Ovary (tissue), 9 donors: ENCODE results near the gene MFSD2A. TPM values are rescaled to one million over a fixed set of nuclear protein-coding genes. Genes with fewer than 3 reads are reported as not detected.
"Not testable (repeated sequence)": the region's sequence is repeated elsewhere in the genome, so short reads cannot be mapped to it uniquely, and the experiment has no call there.

Experiments used
- DNase-seq, 5 donors: peaks; one replicate each; pipeline ENCODE4 v3.0.0-alpha.2; 2019 to 2020
- H3K27ac ChIP-seq, 2 donors: fragments of 200-600 bp; one replicate each; pipeline versions ENCODE4 v1.5.1 to v1.8.0; 2019 to 2022
- H3K27me3 ChIP-seq: fragments of 200-600 bp; one replicate; pipeline ENCODE4 v1.8.0; 2022
- H3K36me3 ChIP-seq: fragments of 200-600 bp; sonication (generic); one replicate; pipeline ENCODE4 v1.5.1; 2019
- H3K4me1 ChIP-seq: one replicate; pipeline ENCODE4 v1.8.1; 2013; ENCODE audit warnings: mild to moderate bottlenecking, moderate library complexity; ENCODE audit not compliant: insufficient read depth
- H3K4me3 ChIP-seq: fragments of 200-600 bp; sonication (generic); one replicate; pipeline ENCODE4 v1.5.1; 2017
- H3K9me3 ChIP-seq, 2 donors: fragments of 200-600 bp in 1 of 2; sonication (generic) in 1 of 2; one replicate each; pipeline versions ENCODE4 v1.5.1 to v1.8.1; 2013 to 2019; ENCODE audit warnings: mild to moderate bottlenecking in 1 of 2, moderate library complexity in 1 of 2
- CTCF ChIP-seq, 3 donors: fragments of 450-650 bp in 2 of 3; fragments of 200-600 bp in 1 of 3; IDR thresholded peaks; one replicate each; pipeline versions ENCODE4 v1.5.1 to v1.8.0; 2016 to 2022; ENCODE audit warnings: antibody characterized with exemption in 3 of 3, mild to moderate bottlenecking in 1 of 3
- EP300 ChIP-seq: sonication (generic); formaldehyde crosslinking; IDR thresholded peaks from one replicate; pipeline ENCODE4 v1.6.1; 2017; ENCODE audit warnings: antibody characterized with exemption
- POLR2A ChIP-seq: fragments of 450-650 bp; IDR thresholded peaks from one replicate; pipeline ENCODE4 v1.6.1; 2017; ENCODE audit warnings: antibody characterized with exemption, mild to moderate bottlenecking, moderate library complexity
- WGBS, 3 donors: extraction: QIAGEN DNeasy Blood & Tissue Kit in 1 of 3; methylation state at CpG; one replicate each; pipeline versions ENCODE4 v1.1.5 to v1.1.7; 2013 to 2017; 5-methylcytosine and 5-hydroxymethylcytosine counted together
- intact Hi-C, 4 donors: fragments of 100-400 bp; cut with DNase I; formaldehyde crosslinking; loops; one replicate each; pipeline versions ENCODE4 v1.11.0 to v1.15.1; 2022 to 2023
- polyA plus RNA-seq, 2 donors: library from polyadenylated mRNA; stranded (reverse); fragments of 200-250 nt in 1 of 2; fragments of 350-450 nt in 1 of 2; fragmentation: Illumina TruSeq in 1 of 2; extraction: RNeasy Lipid Tissue Mini Kit (QIAGEN cat#74804) in 1 of 2; gene quantifications; one replicate each; pipeline ENCODE4 v1.2.3, GENCODE V29; 2013 to 2014
- total RNA-seq, 7 donors: library from RNA; depleted of rRNA in 2 of 7; stranded (reverse); fragments of >200 nt in 2 of 7; fragmentation: NEBNext Ultra II Directional in 3 of 7; extraction: Animal tissue kit (Norgen Biotek cat#: 25700) in 3 of 7; gene quantifications; one replicate each; pipeline versions ENCODE4 v1.1.0 to v1.2.4, GENCODE V29; 2016 to 2023
- donor health status: DM: no; HTN: no; CAD: no; lungs with moderate emphysema.
- donor health status: DM: no; HTN: no; CAD: no.
- donor health status: Bipolar disorder and iron deficiency.
- donor health status: DM: yes; HTN: yes; CAD: no.
- donor health status: DM: no; HTN: no; CAD: no.
- donor health status: DM: yes; HTN: yes; CAD: no.

MFSD2A gene
- total and polyA plus RNA-seq, 9 donors, result 1.9 to 121 (median 3.6) TPM

- TF ChIP-seq POLR2A, result no peak
- TF ChIP-seq EP300, result no peak
- no peak for TF ChIP-seq CTCF (IDR thresholded peaks at IDR 0.05)
- no peak overlapping the region for H3K4me3 ChIP-seq
- intact Hi-C loops, result no loop called here
- no peaks in the 10 kb centered on the region for H3K9me3 ChIP-seq
- H3K4me1 ChIP-seq, result no peaks in the 10 kb centered on the region
- no peaks in the 10 kb centered on the region for H3K27me3 ChIP-seq
- H3K27ac ChIP-seq, result no peak overlapping the region
- H3K36me3 ChIP-seq, result no peaks in the 10 kb centered on the region
- DNase-seq, result no peak
These were observed 41.6 kb downstream of the MFSD2A start for GRCh38 chr1:39996396-39997004.

GRCh38 chr1:40001456-40001855, 46.5 kb downstream of the MFSD2A start:
- intact Hi-C loops, result no loop called here
- WGBS, 3 donors, result 5 to 27% (median 14%) methylated on average over 2 of the region's 2 CpGs
- no peak for TF ChIP-seq POLR2A
- no peak for TF ChIP-seq EP300
- no peak for TF ChIP-seq CTCF (IDR thresholded peaks at IDR 0.05)
- no peak overlapping the region for H3K4me3 ChIP-seq
- no peak for DNase-seq
- no peaks in the 10 kb centered on the region for H3K27me3 ChIP-seq
- H3K36me3 ChIP-seq, result no peaks in the 10 kb centered on the region
- no peaks in the 10 kb centered on the region for H3K4me1 ChIP-seq
- H3K9me3 ChIP-seq, result no peaks in the 10 kb centered on the region
- no peak overlapping the region for H3K27ac ChIP-seq

GRCh38 chr1:40003156-40004093, 48.5 kb downstream of the MFSD2A start:
- H3K4me3 ChIP-seq, result no peak overlapping the region
- TF ChIP-seq EP300 (no peak), CTCF (IDR thresholded peaks at IDR 0.05) (no peak), POLR2A (no peak)
- H3K27me3 ChIP-seq, result no peaks in the 10 kb centered on the region
- H3K9me3 ChIP-seq, result no peaks in the 10 kb centered on the region
- 64 to 79% (median 69%) methylated on average over 10 of the region's 10 CpGs for WGBS, 3 donors
- no peak overlapping the region for H3K27ac ChIP-seq
- no peaks in the 10 kb centered on the region for H3K4me1 ChIP-seq
- DNase-seq, result no peak
- intact Hi-C loops, result no loop called here
- H3K36me3 ChIP-seq, result no peaks in the 10 kb centered on the region

GRCh38 chr1:40004857-40005256, 49.9 kb downstream of the MFSD2A start:
- H3K27ac ChIP-seq, result no peak overlapping the region
- no peaks in the 10 kb centered on the region for H3K4me1 ChIP-seq
- H3K36me3 ChIP-seq, result no peaks in the 10 kb centered on the region
- 59 to 68% (median 60%) methylated on average over 2 of the region's 2 CpGs for WGBS, 3 donors
- intact Hi-C loops, result no loop called here
- no peaks in the 10 kb centered on the region for H3K27me3 ChIP-seq
- H3K4me3 ChIP-seq, result no peak overlapping the region
- no peak for DNase-seq
- TF ChIP-seq CTCF (IDR thresholded peaks at IDR 0.05) (no peak), POLR2A (no peak), EP300 (no peak)
- no peaks in the 10 kb centered on the region for H3K9me3 ChIP-seq

GRCh38 chr1:40007481-40008034, 52.6 kb downstream of the MFSD2A start:
- H3K27ac ChIP-seq, H3K4me3 ChIP-seq, intact Hi-C loops, H3K27me3 ChIP-seq, H3K9me3 ChIP-seq, H3K4me1 ChIP-seq, H3K36me3 ChIP-seq, DNase-seq: not testable (repeated sequence)
- 92 to 93% (median 93%) methylated on average over 3 of the region's 3 CpGs for WGBS, 3 donors
